GM18526 (cell line): ENCODE results near the gene RPAP3.

ENCODE experiments used
- POLR2A ChIP-seq: IDR thresholded peaks from 3 replicates; pipeline ENCODE4 v1.6.1; 2011; ENCODE audit not compliant: insufficient read length; ENCODE audit errors: extremely low read depth

Gene RPAP3

GRCh38 chr12:47745485-47746041, 39.7 kb upstream of the RPAP3 start:
- no peak for TF ChIP-seq POLR2A

GRCh38 chr12:47744778-47745436, 39.1 kb upstream of the RPAP3 start:
- TF ChIP-seq POLR2A: no peak

- TF ChIP-seq POLR2A: no peak
Observed at GRCh38 chr12:47744005-47744651, 38.3 kb upstream of the RPAP3 start.

DNA sequence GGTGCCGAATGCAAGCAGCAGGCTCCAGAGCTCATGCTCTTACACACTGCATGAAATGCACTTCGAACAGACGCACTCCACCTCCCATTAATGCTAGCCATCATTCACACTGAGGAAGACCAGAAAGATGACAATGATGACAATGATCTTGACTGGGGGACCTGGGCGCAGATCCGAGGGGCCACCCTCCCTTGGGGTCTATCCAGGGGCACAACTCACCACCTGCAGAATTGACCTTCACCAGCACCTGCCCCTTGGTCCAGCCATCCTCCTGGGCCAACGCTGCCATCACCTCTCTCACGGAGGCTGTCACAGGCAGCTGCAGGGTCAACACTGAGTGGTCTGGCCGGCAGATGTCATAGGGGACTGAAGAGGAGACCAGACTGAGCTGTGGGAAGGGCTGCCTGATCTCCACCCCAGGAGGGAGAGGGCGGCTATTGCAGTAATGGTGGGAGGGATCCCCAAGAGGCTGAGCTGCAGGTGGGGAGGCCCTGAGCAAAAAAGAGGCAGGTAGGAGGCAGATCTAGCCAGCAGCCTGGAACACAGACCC, 37.6 kb upstream of the RPAP3 start:
- TF ChIP-seq POLR2A: no peak

DNA sequence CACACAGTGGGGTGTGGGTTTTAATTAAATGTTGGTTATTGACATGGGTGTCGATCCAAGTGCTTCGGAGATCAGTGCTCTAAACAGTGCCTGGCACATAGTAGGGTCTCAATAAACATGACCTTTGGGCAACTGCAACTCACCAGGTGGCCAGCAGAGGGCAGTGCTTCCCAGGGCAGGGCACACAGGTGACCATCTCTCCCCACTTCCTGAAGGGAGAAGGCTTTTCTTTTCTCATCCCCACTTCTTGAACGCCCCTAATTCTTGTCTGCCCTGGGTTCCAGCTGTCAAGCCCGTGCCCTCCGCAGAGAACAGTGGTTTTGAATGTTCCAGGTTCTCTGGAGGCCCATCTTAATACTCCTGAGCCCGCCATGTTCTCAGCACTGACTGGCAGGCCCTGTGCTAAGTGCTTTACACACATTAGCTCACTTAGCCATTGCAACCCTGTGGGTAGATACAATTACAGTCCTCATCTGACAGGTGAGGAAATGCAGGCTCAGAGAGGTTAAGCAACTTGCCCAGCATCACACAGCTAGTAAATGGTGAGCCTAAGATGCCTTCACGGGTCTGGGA, 36.5 kb upstream of the RPAP3 start:
- TF ChIP-seq POLR2A: no peak

DNA sequence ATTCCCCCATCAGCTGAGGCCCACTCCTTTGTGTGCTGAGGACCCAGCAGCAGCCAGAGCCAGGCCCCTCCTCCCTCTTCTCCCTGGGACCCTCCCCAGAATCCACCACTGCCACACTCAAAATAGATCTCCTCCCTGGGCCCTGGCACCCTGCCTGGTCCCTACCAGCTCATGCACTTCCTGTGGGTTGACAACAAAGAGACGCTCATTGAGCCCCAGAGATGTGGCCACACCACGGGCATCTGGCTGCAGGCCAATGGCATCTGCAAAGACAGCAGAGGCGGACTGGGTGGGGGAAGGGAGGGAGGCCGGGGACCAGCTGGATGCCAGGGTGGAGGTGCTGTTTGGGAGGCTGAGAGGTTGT, 35.5 kb upstream of the RPAP3 start:
- TF ChIP-seq POLR2A: no peak

- TF ChIP-seq POLR2A: no peak
Observed at GRCh38 chr12:47740606-47741339, 34.9 kb upstream of the RPAP3 start.

GRCh38 chr12:47739979-47740378, 34.1 kb upstream of the RPAP3 start:
- no peak for TF ChIP-seq POLR2A

DNA sequence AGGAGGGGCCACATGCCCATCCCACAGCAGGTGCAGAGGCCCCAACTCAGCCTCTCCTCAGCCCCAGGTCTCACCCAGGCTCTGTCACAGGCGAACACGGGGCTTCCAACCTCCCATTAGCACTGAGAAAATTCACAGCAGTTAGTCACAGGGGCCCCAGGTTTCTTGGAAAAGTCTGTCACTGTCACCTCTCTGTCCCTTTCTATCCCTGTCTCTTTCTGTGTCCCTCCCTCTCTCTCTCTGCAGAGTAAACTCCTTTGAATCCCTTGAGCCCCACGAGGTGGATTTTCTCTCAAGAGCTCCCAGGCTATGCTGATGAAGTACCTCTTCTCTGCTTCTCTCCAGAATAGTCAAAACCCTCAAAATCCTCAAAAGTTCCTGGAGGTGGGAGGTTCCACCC, 33.5 kb upstream of the RPAP3 start:
- TF ChIP-seq POLR2A: no peak

- no peak for TF ChIP-seq POLR2A
Observed at GRCh38 chr12:47737936-47738594, 32.2 kb upstream of the RPAP3 start.

GRCh38 chr12:47736877-47737676, 31.2 kb upstream of the RPAP3 start:
- TF ChIP-seq POLR2A: no peak

GRCh38 chr12:47736216-47736615, 30.4 kb upstream of the RPAP3 start:
- no peak for TF ChIP-seq POLR2A

DNA sequence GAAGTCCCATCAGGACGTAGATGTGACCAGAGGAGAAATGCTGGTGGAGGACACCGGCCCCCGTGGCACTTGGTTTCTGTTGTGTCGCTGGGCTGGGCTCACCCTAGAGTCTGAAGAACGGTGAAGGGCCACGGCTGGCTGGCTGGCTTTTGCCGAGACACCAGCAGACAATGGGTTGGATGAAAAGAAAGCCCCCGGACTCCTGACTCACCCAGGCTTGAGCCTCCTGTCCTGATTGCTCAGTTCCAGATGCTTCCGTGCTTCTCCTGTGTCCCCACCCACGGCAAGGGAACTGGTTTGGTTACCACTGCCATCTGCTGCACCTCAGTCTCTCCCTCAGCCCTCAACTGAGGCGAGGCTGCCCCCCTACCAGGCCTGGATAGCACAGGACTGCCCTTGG, 29.8 kb upstream of the RPAP3 start:
- no peak for TF ChIP-seq POLR2A
